Cardiac muscle cell (in vitro differentiated cells and primary cell): ENCODE data around the gene NBL1. TPM values are rescaled to one million over a fixed set of nuclear protein-coding genes. Genes with fewer than 3 reads are reported as not detected.

ENCODE experiments used
- DNase-seq, 2 donors: peaks; one replicate each; pipeline versions ENCODE4 v3.0.0 to v3.0.0-alpha.2; 2010 to 2017; ENCODE audit warnings: low read depth in 1 of 2, low spot score in 1 of 2
- H3K27ac ChIP-seq: fragments of 200-600 bp; sonication (generic); 2 replicates; pipeline ENCODE4 v1.5.1; 2016
- H3K27me3 ChIP-seq: fragments of 200-600 bp; sonication (generic); 2 replicates; pipeline ENCODE4 v1.6.0; 2016; ENCODE audit warnings: control low read depth
- H3K36me3 ChIP-seq: fragments of 200-600 bp; sonication (generic); 2 replicates; pipeline ENCODE4 v1.5.1; 2016; ENCODE audit warnings: control low read depth
- H3K4me1 ChIP-seq: fragments of 200-600 bp; sonication (generic); 2 replicates; pipeline ENCODE4 v1.8.1; 2017; ENCODE audit warnings: low read depth, mild to moderate bottlenecking, mixed run types
- H3K4me3 ChIP-seq: fragments of 200-600 bp; sonication (generic); 2 replicates; pipeline ENCODE4 v1.5.1; 2016; ENCODE audit warnings: mild to moderate bottlenecking
- H3K9me3 ChIP-seq: fragments of 200-600 bp; sonication (generic); 2 replicates; pipeline ENCODE4 v1.5.1; 2017; ENCODE audit warnings: low read depth, mild to moderate bottlenecking, control low read depth
- polyA plus RNA-seq: library from polyadenylated mRNA; unstranded; fragments of >200 nt; fragmentation: Nextera tagmentation; extraction: Ambion mirVana; gene quantifications from 2 replicates; pipeline ENCODE4 v1.2.1, GENCODE V29; 2016
- total RNA-seq: library from RNA; depleted of rRNA; stranded (reverse); fragments of >200 nt; gene quantifications from 2 replicates; pipeline ENCODE4 v1.2.3, GENCODE V29; 2016
- TF ChIP-seq, protein P1 (sequence below): IDR thresholded peaks from 2 replicates; pipeline ENCODE4 v1.5.1; 2012; ENCODE audit warnings: low read depth, mild to moderate bottlenecking, low read length

The NBL1 gene
- total and polyA plus RNA-seq, 2 experiments from 2014 or later: 1.4 to 1.9 TPM

DNA sequence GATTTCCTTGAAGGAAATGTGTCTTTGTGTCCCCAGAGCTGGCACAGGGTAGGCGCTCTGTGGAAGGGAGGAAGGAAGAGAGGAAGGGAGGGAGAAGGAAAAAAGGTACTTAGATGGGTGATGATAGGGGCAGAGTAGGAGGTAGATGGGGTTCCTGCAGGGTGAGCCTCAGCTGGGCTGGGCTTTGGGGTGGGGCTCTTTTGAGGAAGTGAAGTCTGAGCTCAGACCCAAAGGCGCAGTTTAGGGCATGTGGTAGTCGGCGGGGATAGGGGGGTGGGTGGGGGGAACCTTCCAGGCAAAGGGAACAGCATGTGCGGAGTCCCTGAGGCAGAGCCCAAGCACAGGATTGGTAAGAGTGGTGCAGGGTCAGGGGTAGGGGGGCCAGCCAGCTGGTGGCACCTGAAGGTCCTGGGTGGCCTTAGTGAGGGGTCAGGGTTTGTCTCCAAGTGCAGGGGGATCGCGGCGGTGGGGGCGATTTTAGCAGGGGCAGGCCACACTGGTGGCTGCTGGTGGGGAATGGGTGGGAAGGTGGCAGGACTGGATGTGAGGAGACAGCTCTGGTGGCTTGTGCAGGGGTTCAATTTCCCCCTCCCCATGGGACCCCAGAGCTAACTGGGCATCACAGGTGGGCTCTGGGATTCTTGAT lies 12.1 kb downstream of the NBL1 start:
- TF ChIP-seq, protein P1, sequence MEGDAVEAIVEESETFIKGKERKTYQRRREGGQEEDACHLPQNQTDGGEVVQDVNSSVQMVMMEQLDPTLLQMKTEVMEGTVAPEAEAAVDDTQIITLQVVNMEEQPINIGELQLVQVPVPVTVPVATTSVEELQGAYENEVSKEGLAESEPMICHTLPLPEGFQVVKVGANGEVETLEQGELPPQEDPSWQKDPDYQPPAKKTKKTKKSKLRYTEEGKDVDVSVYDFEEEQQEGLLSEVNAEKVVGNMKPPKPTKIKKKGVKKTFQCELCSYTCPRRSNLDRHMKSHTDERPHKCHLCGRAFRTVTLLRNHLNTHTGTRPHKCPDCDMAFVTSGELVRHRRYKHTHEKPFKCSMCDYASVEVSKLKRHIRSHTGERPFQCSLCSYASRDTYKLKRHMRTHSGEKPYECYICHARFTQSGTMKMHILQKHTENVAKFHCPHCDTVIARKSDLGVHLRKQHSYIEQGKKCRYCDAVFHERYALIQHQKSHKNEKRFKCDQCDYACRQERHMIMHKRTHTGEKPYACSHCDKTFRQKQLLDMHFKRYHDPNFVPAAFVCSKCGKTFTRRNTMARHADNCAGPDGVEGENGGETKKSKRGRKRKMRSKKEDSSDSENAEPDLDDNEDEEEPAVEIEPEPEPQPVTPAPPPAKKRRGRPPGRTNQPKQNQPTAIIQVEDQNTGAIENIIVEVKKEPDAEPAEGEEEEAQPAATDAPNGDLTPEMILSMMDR: no peak
- no peaks in the 10 kb centered on the region for H3K36me3 ChIP-seq
- peaks cover 3% of the 10 kb centered on the region for H3K27me3 ChIP-seq

DNA sequence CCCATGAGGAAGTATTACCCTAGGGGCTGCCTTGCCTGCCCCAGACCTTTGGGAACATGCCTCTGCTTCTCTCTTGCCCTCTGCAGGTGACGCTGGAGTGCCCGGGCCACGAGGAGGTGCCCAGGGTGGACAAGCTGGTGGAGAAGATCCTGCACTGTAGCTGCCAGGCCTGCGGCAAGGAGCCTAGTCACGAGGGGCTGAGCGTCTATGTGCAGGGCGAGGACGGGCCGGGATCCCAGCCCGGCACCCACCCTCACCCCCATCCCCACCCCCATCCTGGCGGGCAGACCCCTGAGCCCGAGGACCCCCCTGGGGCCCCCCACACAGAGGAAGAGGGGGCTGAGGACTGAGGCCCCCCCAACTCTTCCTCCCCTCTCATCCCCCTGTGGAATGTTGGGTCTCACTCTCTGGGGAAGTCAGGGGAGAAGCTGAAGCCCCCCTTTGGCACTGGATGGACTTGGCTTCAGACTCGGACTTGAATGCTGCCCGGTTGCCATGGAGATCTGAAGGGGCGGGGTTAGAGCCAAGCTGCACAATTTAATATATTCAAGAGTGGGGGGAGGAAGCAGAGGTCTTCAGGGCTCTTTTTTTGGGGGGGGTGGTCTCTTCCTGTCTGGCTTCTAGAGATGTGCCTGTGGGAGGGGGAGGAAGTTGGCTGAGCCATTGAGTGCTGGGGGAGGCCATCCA lies 12.8 kb downstream of the NBL1 start:
- Histone ChIP-seq H3K4me1 (no peaks in the 10 kb centered on the region), H3K9me3 (no peaks in the 10 kb centered on the region), H3K36me3 (no peaks in the 10 kb centered on the region), H3K4me3 (no peak overlapping the region), H3K27me3 (peaks cover 4% of the 10 kb centered on the region), H3K27ac (no peak overlapping the region)
- TF ChIP-seq, protein P1: no peak
- DNase-seq: no peak

More for the DNA sequence above, 12.1 kb downstream of the NBL1 start:
- Histone ChIP-seq H3K27ac (no peak overlapping the region), H3K9me3 (no peaks in the 10 kb centered on the region), H3K4me3 (no peak overlapping the region), H3K4me1 (no peaks in the 10 kb centered on the region)
- no peak for DNase-seq

DNA sequence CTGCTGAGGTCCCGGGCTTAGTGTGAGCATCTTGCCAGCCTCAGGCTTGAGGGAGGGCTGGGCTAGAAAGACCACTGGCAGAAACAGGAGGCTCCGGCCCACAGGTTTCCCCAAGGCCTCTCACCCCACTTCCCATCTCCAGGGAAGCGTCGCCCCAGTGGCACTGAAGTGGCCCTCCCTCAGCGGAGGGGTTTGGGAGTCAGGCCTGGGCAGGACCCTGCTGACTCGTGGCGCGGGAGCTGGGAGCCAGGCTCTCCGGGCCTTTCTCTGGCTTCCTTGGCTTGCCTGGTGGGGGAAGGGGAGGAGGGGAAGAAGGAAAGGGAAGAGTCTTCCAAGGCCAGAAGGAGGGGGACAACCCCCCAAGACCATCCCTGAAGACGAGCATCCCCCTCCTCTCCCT lies 13.4 kb downstream of the NBL1 start:
- no peak for DNase-seq
- Histone ChIP-seq H3K27ac (no peak overlapping the region), H3K4me3 (no peak overlapping the region), H3K27me3 (peaks cover 9% of the 10 kb centered on the region), H3K9me3 (no peaks in the 10 kb centered on the region), H3K4me1 (no peaks in the 10 kb centered on the region), H3K36me3 (no peaks in the 10 kb centered on the region)
- TF ChIP-seq, protein P1: no peak

DNA sequence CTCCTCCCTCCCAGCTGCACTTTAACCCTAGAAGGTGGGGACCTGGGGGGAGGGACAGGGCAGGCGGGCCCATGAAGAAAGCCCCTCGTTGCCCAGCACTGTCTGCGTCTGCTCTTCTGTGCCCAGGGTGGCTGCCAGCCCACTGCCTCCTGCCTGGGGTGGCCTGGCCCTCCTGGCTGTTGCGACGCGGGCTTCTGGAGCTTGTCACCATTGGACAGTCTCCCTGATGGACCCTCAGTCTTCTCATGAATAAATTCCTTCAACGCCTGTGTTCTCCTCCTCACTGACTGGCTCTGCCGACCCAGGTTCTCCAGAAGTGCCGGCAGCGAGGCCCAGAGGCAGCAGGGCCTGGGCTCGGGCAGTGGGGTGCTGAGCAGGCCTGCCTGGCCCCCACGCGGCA lies 14.1 kb downstream of the NBL1 start:
- H3K4me3 ChIP-seq: no peak overlapping the region
- TF ChIP-seq, protein P1: no peak
- peaks cover 15% of the 10 kb centered on the region for H3K27me3 ChIP-seq
- no peaks in the 10 kb centered on the region for H3K4me1 ChIP-seq
- H3K27ac ChIP-seq: no peak overlapping the region
- no peaks in the 10 kb centered on the region for H3K9me3 ChIP-seq
- DNase-seq: no peak
- H3K36me3 ChIP-seq: no peaks in the 10 kb centered on the region

DNA sequence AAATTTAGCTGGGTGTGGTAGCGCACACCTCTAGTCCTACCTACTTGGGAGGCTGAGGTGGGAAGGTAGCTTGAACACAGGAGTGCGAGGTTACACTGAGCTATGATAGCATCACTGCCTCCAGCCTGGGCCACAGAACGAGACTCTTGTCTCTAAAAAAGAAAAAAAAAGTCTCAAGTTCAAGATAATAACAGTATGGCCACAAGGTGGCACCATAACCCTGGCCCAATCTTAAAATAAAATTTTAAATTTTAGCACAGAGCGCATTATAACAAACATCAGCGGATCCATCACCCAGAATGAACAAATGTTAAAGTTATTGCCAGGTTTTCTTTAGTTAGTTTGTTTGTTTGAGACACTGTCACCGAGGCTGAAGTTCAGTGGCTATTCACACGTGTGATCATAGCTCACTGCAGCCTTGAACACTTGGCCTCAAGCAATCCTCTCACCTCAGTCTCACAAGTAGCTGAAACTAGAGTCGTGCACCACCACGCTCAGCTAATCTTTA lies 17.7 kb downstream of the NBL1 start:
- no peaks in the 10 kb centered on the region for H3K36me3 ChIP-seq
- DNase-seq: peak; percentile 52 to 66
- no peak overlapping the region for H3K4me3 ChIP-seq
- no peaks in the 10 kb centered on the region for H3K9me3 ChIP-seq
- no peak overlapping the region for H3K27ac ChIP-seq
- peaks cover 51% of the 10 kb centered on the region for H3K27me3 ChIP-seq
- no peaks in the 10 kb centered on the region for H3K4me1 ChIP-seq
- TF ChIP-seq, protein P1: peak; percentile 61
